Measurements from ENCODE around the gene SRRM5.
"Not testable (repeated sequence)": the region's sequence is repeated elsewhere in the genome, so short reads cannot be mapped to it uniquely, and the experiment has no call there.

SRRM5 gene

GRCh38 chr19:43634872-43635560, 23.1 kb downstream of the SRRM5 start:
- Histone ChIP-seq H3K9me3 (replicated peaks in 1 of 2; ENCODE audit: control insufficient read depth in 2 of 2, insufficient read depth in 1 of 2, low read depth in 1 of 2, low read length in 2 of 2) (no peaks in the 10 kb centered on the region), H2BK120ac (ENCODE audit: low read depth, low read length) (peak overlapping the region; percentile 97), H4K8ac (ENCODE audit: low read depth, low read length) (no peak overlapping the region), H3K79me1 (ENCODE audit: low read depth, low read length) (peaks cover 7% of the 10 kb centered on the region), H2BK5ac (ENCODE audit: low read length) (peak overlapping the region; percentile 70), H3K27ac (replicated peaks; ENCODE audit: low read length) (peak overlapping the region; percentile 94), H3K4me3 (ENCODE audit: low read length in 2 of 2) (peak overlapping the region; percentile 38 to 73), H3K23ac (ENCODE audit: low read depth, low read length, poor library complexity) (no peak overlapping the region), H3K9ac (ENCODE audit: low read depth, low read length, poor library complexity) (peak overlapping the region; percentile 26), H2AFZ (ENCODE audit: low read length) (peak overlapping the region; percentile 77), H3K14ac (ENCODE audit: low read length) (no peak overlapping the region), H3K4ac (ENCODE audit: low read length) (no peak overlapping the region), H2AK5ac (ENCODE audit: low read depth, low read length) (peak overlapping the region; percentile 80), H3K18ac (ENCODE audit: low read length) (peak overlapping the region; percentile 84), H4K91ac (ENCODE audit: low read depth, low read length, poor library complexity) (no peak overlapping the region), H3K27me3 (ENCODE audit: control insufficient read depth in 3 of 3, insufficient read depth in 3 of 3, low read depth in 1 of 3, low read length in 3 of 3) (peaks cover 0 to 1% (median 0%) of the 10 kb centered on the region in 3 experiments), H3K4me2 (ENCODE audit: insufficient read depth, low read length, poor library complexity, severe bottlenecking) (peak overlapping the region; percentile 71), H2BK15ac (ENCODE audit: low read length) (peak overlapping the region; percentile 68), H2BK12ac (ENCODE audit: low read length) (peak overlapping the region; percentile 4), H3K36me3 (replicated peaks in 1 of 2; ENCODE audit: control insufficient read depth in 2 of 2, insufficient read depth in 2 of 2, low read length in 2 of 2) (peaks cover 4 to 28% of the 10 kb centered on the region in 2 donors), H3K4me1 (ENCODE audit: control insufficient read depth in 2 of 2, insufficient read depth in 1 of 2, low read depth in 1 of 2, low read length in 2 of 2) (peaks cover 26 to 42% of the 10 kb centered on the region in 2 donors)
- DNase-seq (ENCODE audit: low spot score), result peak; percentile 75
- WGBS, 2 donors (ENCODE audit: extremely low coverage in 2 of 2, insufficient read length in 2 of 2, insufficient replicate concordance in 1 of 2), result no CpG with 5 or more reads among the region's 17 CpGs

- not testable (repeated sequence) for H3K14ac ChIP-seq (ENCODE audit: low read length); H3K79me1 ChIP-seq (ENCODE audit: low read depth, low read length); H2BK120ac ChIP-seq (ENCODE audit: low read depth, low read length); H2BK12ac ChIP-seq (ENCODE audit: low read length); H3K27me3 ChIP-seq (ENCODE audit: control insufficient read depth in 3 of 3, insufficient read depth in 3 of 3, low read depth in 1 of 3, low read length in 3 of 3); H4K8ac ChIP-seq (ENCODE audit: low read depth, low read length); DNase-seq (ENCODE audit: low spot score); H3K23ac ChIP-seq (ENCODE audit: low read depth, low read length, poor library complexity); H3K9me3 ChIP-seq (replicated peaks in 1 of 2; ENCODE audit: control insufficient read depth in 2 of 2, insufficient read depth in 1 of 2, low read depth in 1 of 2, low read length in 2 of 2); H3K9ac ChIP-seq (ENCODE audit: low read depth, low read length, poor library complexity); H3K4ac ChIP-seq (ENCODE audit: low read length)
- Histone ChIP-seq H4K91ac (ENCODE audit: low read depth, low read length, poor library complexity) (peak overlapping the region; percentile 54), H3K4me1 (ENCODE audit: control insufficient read depth in 2 of 2, insufficient read depth in 1 of 2, low read depth in 1 of 2, low read length in 2 of 2) (peaks cover 31 to 46% of the 10 kb centered on the region in 2 donors), H3K27ac (replicated peaks; ENCODE audit: low read length) (peak overlapping the region; percentile 94), H3K4me3 (ENCODE audit: low read length in 2 of 2) (peak overlapping the region; percentile 38 to 73), H2BK15ac (ENCODE audit: low read length) (peak overlapping the region; percentile 98), H2AFZ (ENCODE audit: low read length) (peak overlapping the region; percentile 77), H3K4me2 (ENCODE audit: insufficient read depth, low read length, poor library complexity, severe bottlenecking) (peak overlapping the region; percentile 71), H2AK5ac (ENCODE audit: low read depth, low read length) (peak overlapping the region; percentile 97), H3K18ac (ENCODE audit: low read length) (peak overlapping the region; percentile 98), H2BK5ac (ENCODE audit: low read length) (peak overlapping the region; percentile 97), H3K36me3 (replicated peaks in 1 of 2; ENCODE audit: control insufficient read depth in 2 of 2, insufficient read depth in 2 of 2, low read length in 2 of 2) (peaks cover 4 to 26% of the 10 kb centered on the region in 2 donors)
- WGBS, 2 donors (ENCODE audit: extremely low coverage in 2 of 2, insufficient read length in 2 of 2, insufficient replicate concordance in 1 of 2), result no CpG with 5 or more reads among the region's 2 CpGs
Observed at GRCh38 chr19:43635561-43635940, 23.7 kb downstream of the SRRM5 start.

DNA sequence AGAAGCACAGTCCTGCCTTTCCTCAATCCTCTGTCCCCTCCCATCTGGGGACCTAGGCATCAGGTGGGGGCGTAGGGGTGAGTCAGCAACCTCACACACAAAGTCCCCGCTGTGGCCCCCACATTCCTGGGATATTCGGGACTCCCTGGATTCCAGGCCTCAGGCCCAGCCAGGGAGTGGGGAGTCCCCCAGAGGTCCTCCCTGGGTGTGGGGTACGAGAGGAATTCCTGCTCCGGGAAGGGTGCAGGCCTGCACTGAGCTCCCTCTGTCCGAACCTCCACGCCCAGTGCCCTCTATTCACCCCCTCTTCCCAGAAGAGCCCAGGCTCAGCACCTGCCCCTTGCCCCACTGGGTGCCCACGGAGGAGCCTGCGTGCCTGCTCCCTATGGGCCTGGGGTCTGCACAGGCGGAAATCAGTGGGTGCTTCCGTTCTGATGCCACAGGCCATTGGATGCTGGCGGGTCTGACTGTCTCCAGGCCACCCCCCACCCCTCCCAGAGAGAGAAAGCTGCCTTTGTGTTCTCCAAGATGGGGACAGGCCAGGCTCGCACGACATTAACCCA, 24.3 kb downstream of the SRRM5 start:
- Histone ChIP-seq H2AK5ac (ENCODE audit: low read depth, low read length) (peak overlapping the region; percentile 97), H3K4me2 (ENCODE audit: insufficient read depth, low read length, poor library complexity, severe bottlenecking) (peak overlapping the region; percentile 71), H2AFZ (ENCODE audit: low read length) (no peak overlapping the region), H4K91ac (ENCODE audit: low read depth, low read length, poor library complexity) (peak overlapping the region; percentile 54), H2BK120ac (ENCODE audit: low read depth, low read length) (peak overlapping the region; percentile 78), H3K14ac (ENCODE audit: low read length) (no peak overlapping the region), H3K4me1 (ENCODE audit: control insufficient read depth in 2 of 2, insufficient read depth in 1 of 2, low read depth in 1 of 2, low read length in 2 of 2) (peaks cover 32 to 46% of the 10 kb centered on the region in 2 donors), H3K9ac (ENCODE audit: low read depth, low read length, poor library complexity) (peak overlapping the region; percentile 81), H3K36me3 (replicated peaks in 1 of 2; ENCODE audit: control insufficient read depth in 2 of 2, insufficient read depth in 2 of 2, low read length in 2 of 2) (peaks cover 3 to 22% of the 10 kb centered on the region in 2 donors), H3K4me3 (ENCODE audit: low read length in 2 of 2) (peak overlapping the region in 1 of 2 donors; percentile 16), H3K79me1 (ENCODE audit: low read depth, low read length) (peaks cover 9% of the 10 kb centered on the region), H2BK12ac (ENCODE audit: low read length) (peak overlapping the region; percentile 75), H4K8ac (ENCODE audit: low read depth, low read length) (no peak overlapping the region), H3K18ac (ENCODE audit: low read length) (peak overlapping the region; percentile 98), H2BK5ac (ENCODE audit: low read length) (peak overlapping the region; percentile 97), H2BK15ac (ENCODE audit: low read length) (peak overlapping the region; percentile 98), H3K4ac (ENCODE audit: low read length) (peak overlapping the region; percentile 86), H3K9me3 (replicated peaks in 1 of 2; ENCODE audit: control insufficient read depth in 2 of 2, insufficient read depth in 1 of 2, low read depth in 1 of 2, low read length in 2 of 2) (no peaks in the 10 kb centered on the region), H3K27me3 (ENCODE audit: control insufficient read depth in 3 of 3, insufficient read depth in 3 of 3, low read depth in 1 of 3, low read length in 3 of 3) (peaks cover 0 to 9% (median 2%) of the 10 kb centered on the region in 3 experiments), H3K27ac (replicated peaks; ENCODE audit: low read length) (peak overlapping the region; percentile 94), H3K23ac (ENCODE audit: low read depth, low read length, poor library complexity) (no peak overlapping the region)
- no CpG with 5 or more reads among the region's 14 CpGs for WGBS, 2 donors (ENCODE audit: extremely low coverage in 2 of 2, insufficient read length in 2 of 2, insufficient replicate concordance in 1 of 2)
- peak; percentile 45 for DNase-seq (ENCODE audit: low spot score)

Measured in neuronal stem cell (in vitro differentiated cells).